Glomerular visceral epithelial cell (primary cell): ENCODE results near the gene SERTAD3.
"Not testable (repeated sequence)": the region's sequence is repeated elsewhere in the genome, so short reads cannot be mapped to it uniquely, and the experiment has no call there.

ENCODE experiments used
- DNase-seq: peaks from one replicate; pipeline ENCODE4 v3.0.0-alpha.2; 2016; ENCODE audit errors: extremely low spot score

Gene SERTAD3, protein sequence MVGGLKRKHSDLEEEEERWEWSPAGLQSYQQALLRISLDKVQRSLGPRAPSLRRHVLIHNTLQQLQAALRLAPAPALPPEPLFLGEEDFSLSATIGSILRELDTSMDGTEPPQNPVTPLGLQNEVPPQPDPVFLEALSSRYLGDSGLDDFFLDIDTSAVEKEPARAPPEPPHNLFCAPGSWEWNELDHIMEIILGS

DNA sequence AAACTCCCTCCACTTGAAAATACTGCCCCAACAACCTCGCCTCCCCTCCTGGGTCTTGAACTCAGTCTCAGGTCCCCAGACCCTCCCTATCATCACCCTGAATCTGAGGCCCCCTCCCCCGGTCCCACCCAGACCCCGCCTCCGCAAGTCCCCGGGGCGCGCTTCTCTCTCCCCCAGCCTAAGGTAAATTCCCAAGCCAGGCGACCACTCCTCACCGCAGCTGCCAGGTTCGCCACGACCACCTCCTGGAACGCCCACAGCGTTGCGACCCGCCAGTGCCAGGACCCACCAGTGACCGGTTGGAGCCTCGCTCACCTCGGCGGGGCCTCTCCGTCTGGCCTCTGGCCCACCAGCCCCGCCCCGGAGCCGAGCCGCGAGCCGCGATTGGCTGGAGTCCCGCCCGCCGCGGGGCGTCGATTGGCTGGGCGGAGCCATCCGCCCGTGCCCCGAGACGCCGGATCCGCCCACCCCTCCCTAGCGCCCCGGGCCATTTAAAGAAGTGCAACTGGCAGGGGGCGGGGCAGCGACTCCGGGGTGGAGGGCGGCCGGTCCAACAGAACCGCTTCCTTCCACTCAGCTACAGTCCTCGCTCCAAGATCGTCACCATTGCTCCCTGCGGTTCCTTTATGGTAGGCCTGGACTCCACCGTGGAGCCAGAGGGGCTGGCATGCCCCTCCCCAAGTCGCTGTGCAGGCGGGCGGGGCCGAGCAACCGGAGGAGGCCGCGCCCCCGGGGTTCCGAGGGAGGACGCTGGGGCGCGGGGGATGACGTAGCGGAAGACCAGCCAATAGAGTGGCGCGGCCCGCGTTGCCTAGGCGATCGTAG, at the start of gene SERTAD3:
Gene SERTAD3 (minus strand): TSS at position 336 of the 825 bp plus-strand sequence. CDS start 2,255 bp downstream, outside the sequence.
- DNase-seq = peak; percentile 96

DNA sequence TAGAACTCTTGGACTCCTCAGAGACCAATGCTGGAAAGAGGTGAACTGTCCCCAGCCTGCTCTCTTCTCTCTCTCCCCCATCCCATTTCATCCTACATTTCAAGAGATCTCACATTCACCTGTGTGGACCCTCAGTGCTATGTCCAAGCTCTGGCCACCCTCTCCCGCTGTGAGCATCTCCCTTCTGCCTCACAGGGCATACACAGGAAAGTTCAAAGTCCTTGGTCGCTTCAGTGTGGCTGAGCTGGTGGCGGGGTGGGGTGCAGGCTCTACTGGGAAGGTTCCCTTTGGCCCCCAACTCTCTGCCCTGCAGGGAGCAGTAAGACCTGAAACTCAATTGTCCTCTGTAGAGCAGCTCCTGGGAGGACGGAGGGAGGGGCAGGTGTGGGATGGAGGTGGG, 49.6 kb upstream of the SERTAD3 start:
- no peak for DNase-seq

DNA sequence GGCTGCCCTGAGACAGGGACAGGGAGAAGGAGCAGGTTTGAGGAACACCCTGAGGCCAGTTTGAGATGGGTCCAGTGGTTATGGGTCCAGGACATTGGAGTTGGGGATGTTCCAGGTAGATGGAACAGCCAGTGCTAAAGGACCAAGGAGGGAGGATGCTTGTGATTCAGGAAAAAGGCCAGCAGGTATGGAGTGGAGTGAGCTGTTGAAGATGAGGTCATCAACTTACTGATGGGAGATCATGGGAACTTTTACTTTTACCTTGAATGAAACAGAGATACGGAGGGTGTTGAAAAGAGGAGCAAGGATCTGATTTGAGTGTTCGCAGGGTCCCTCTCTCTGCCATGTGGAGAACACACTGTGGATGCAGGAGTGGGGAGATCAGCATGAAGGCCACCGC, 48.1 kb upstream of the SERTAD3 start:
- DNase-seq = no peak

DNA sequence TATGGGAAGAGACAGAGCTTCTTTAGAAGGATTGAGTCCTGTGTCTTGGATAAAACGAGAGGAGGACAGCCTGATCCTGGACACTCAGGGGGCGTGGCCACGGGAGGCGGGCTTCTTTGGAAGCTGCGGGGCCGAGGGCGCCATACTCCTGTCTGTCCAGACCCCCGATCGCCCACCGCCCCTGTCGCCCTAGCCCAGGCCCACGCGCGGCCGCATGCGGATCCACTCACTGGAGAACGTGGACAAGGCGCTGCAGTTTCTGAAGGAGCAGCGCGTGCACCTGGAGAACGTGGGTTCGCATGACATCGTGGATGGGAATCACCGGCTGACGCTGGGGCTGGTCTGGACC, 45.7 kb upstream of the SERTAD3 start:
- no peak for DNase-seq

DNA sequence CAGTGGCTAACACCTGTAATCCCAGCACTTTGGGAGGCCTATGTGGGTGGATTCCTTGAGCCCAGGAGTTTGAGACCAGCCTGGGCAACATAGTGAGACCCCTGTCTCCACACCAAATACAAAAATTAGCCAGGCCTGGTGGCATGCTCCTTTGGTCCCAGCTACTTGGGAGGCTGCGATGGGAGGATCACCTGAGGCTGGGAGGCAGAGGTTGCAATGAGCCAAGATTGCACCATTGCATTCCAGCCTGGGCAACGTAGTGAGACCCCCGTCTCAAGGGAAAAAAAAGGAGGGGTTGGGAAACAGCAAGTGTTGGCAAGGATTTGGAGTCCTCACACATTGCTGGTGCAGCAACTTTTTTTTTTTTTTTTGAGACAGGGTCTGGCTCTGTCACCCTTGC, 41.9 kb upstream of the SERTAD3 start:
- no peak for DNase-seq

DNA sequence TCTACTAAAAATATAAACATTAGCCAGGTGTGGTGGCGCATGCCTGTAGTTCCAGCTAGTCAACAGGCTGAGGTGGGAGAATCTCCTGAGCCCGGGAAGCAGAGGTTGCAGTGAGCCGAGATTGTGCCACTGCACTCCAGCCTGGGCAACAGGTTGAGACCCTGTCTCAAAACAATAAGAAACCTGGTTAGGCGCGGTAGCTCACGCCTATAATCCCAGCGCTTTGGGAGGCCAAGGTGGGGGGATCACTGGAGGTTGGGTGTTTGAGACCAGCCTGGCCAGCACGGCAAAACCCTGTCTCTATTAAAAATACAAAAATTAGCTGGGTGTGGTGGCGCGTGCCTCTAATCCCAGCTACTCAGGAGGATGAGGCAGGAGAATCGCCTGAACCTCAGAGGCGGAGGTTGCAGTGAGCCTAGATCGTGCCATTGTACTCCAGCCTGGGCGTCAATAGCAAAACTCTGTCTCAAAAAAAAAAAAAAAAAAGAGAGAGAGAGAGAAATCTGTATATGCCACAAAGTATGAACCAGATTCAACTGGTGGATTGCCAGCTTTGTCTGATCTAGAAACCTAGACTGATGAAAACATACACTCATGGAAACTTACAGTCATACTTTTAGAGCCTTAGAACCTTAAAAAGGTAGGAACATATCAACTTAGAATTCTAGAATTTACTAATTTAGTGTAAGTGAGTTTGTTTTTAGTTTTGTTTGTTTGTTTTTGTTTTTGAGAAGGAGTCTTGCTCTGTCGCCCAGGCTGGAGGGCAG, 31.9 kb upstream of the SERTAD3 start:
- DNase-seq = not testable (repeated sequence)

DNA sequence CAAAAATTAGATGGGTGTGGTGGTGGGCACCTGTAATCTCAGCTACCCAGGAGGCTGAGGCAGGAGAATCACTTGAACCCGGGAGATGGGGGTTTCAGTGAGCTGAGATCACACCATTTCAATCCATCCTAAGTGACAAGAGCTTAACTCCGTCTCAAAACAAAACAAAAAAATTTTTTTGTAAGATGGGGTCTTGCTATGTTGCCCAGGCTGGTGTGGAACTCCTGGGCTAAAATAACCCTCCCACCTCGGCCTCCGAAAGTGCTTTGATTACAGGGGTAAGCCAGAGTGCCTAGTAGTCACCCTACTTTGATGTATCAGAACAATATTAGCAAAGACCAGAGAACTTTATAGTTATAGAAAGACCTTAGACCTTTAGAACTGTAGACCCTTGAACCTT, 30.6 kb upstream of the SERTAD3 start:
- no peak for DNase-seq

DNA sequence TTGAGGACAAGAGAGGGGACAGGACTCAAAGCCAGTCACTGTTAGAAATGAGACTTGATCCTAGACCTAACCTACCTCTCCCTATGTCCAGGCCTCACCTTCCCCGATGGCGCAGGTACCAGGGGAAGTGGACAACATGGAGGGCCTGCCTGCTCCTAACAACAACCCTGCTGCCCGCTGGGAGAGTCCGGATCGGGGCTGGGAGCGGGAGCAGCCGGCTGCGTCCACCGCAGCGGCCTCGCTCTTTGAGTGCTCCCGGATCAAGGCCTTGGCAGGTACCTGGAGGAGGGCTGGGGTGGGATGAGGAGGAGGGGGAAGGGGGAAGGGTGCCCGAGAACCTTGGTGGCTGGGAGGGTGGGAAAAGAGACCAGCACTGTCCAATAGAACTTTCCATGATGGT, 28.4 kb upstream of the SERTAD3 start:
- no peak for DNase-seq

DNA sequence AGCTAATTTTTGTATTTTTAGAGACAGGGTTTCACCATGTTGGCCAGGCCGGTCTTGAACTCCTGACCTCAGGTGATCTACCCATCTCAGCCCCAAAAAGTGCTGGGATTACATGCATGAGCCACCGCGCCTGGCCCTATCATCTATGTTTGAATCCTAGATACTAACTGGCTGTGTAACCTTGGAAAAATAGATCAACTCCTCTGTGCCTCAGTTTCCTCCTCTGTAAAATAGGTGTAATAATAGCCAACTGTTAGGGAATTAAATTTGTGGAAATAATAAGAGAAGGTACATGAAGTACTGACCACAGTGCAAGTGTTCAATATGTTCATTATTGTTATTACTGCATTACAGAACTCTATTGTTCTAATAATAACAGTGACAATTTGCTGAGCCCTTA, 27.0 kb upstream of the SERTAD3 start:
- DNase-seq = no peak

DNA sequence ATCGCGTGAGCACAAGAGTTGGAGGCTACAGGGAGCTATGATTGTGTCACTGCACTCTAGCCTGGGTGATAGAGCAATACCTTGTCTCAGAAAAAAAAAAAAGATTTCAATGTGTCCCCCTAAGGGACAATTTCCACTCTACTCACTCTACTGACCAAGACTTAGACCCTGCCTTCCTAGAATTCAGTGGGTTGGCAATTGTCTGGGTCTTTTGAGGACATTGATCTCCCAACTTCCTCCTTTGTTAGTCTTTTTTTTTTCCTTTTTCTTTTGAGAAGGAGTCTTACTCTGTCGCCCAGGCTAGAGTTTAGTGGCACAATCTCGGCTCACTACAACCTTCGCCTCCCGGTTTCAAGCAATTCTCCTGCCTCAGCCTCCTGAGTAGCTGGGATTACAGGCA, 24.9 kb upstream of the SERTAD3 start:
- DNase-seq = no peak

DNA sequence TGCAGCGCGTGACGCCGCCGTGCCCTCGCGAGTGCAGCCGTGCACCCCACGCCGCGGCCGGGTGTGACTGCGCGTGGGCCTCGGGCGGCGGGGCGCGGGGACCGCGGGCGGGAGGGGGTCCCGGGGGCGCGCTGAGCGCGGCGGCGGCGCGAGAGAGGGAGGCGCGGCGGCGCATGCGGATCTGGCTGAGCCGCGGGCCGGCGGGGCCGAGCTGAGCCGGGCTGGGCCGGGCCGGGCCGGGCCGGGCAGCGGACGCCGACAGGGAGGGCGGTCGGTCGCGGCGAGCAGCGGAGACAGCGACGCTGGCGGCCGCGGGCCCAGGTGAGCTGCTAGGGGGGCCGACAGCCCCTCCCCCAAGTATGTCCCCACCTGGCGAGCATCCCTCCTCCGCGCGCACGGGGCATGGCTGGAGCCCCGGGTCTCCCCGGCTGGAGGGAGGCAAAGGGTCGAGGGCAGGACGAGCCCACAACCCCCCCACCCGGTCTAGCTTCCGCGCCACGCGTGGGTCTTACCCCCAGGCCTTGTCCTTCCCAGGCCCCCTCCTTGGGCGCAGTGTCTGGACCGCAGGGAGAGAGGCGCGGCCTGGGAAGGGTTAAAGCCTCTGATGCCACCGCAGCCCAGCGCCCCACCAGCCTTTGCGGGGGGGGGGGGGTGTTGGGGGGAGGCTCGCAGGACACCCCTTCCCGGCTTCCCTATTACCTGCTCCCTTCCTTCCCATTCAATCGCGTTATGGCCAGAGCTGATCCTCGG, 23.0 kb upstream of the SERTAD3 start, which contains the start of gene SPTBN4:
Gene SPTBN4 (plus strand): TSS at position 17 of the 750 bp plus-strand sequence. CDS start 5,621 bp downstream, outside the sequence.
- no peak for DNase-seq

DNA sequence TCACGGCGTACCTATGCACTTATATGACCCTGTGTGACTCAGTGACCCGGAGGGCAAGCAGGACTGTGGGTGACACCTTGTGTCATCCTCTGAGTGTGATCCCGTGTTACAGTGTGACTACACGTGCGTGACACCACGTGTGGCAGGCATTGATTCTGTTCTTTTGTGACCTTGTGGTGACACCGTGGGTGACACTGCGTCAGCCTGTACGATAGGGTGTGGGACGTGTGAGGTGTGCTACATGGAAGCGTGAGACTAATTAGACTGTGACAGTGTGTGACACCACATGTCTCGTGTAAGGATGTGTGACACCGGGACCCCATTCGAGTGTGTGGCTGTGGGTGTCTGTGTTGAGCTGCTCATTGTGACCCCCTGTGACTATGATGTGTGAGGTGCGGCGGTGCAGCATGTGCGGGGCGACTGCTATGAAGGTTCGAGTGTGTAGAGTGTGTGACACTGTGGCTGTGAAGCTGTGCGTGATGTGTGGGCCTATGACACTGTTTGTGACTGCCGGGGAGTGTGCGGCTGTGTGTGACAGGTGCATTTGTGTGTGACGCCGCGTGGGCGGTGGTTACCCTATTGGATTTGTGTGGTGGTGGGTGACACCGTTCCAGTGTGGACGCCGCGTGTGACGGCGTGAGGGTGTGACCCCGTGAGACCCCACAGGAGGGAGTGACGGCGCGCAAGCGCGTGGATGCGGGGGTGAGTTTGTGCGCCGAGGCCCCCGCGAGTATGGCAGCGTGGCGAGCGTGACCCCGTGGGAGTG, 22.3 kb upstream of the SERTAD3 start:
- DNase-seq = no peak

DNA sequence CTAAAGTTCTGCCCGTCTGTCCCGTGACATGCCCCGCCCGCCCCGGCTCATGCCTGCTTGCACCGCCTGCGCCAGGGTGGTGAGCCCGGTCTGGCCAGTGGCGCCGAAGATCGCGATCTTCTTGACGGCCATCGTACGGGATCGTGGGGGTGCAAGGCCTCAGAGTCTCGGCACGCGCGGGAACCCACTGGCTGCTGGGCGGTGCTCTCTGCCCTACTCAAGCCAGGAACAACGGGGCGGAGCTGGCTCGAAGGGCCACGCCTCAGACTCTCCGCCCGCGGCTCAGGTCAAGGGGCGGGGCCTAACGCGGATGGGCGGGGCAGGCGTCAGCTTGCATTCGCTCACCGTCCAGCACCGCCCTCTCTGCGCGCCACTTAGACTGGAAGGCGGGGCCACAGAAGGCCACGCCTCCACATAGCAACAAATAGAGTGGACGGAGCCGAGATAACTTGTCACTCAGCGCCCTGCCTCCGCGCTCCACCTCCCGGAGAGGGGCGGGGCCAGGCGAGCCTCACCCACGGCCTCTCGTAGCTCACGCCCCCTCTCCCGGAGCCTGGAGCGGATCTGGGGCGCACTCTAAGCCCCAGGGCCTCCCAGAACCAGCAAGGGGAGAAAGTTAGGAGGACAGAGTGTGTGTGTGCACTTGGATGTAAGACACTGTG, 21.6 kb upstream of the SERTAD3 start, which contains the start of gene BLVRB:
Gene BLVRB (minus strand): TSS at position 189 of the 662 bp plus-strand sequence. CDS start 57 bp downstream, at position 132.
- DNase-seq = peak; percentile 100

DNA sequence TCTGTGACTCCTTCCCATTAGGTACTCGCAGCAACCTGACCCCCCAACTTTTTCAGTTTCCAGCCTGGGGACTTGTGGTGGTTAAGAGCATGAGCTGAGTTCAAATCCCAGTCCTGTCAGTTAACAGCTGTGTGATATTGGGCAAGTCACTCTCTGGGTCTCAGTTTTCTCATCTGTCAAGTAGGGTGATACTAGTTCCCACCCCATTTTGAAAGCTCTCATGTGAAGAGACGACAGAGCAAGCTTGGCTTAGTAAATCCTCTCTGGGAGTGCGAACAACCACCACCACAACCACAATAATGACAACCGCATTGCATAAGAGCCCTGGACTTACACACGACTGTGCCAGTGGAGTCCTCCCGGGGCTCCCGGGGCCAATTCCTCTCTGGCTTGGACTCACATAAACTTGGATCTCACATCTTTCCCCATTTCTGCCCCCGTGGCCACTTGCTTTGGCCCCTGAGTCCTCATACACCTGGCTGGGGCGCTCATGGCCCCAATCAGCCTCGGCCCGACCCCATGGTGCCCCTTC, 21.0 kb upstream of the SERTAD3 start:
- DNase-seq = peak; percentile 85

DNA sequence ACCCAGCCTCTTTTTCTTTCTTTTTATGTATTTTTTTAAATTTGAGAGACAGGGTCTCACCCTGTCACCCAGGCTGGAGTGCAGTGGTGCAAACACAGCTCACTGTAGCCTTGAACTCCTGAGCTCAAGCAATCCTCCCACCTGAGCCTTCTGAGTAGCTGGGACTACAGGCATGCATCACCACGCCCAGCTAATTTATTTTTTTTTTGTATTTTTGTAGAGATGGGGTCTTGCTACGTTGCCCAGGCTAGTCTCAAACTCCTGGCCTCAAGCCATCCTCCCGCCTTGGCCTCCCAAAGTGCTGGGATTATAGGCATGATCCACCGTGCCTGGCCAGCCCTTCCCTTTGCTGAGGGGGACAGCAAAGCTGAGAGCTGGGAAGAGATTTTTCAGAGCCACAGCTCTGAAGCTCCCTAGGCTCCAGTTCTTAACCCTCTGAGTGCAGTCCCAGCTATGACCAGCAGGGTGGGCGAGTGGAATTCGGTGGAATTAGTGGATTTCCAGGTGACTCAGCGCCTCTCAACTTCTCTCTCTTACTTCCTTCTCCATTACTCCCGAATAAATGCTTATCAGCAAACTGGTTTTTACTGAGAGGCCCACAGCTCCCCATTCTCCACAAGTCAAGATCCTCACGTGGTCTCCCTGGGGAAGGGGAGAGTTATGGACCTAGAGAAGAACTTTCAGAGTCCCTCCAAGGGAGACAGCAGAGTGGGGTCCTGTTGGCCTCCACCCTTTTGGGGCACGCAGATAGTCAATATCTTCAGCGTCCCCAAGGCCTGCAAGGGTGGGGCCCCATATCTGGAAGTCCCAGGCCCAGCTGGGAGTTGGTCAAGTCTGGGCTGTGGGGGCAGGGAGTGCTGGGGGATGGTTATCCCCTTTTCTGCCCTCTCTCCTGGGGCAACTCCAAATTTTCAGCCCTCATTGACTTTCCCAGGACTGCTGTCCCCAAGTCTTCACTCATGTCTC, 20.2 kb upstream of the SERTAD3 start:
- peak; percentile 88 for DNase-seq

DNA sequence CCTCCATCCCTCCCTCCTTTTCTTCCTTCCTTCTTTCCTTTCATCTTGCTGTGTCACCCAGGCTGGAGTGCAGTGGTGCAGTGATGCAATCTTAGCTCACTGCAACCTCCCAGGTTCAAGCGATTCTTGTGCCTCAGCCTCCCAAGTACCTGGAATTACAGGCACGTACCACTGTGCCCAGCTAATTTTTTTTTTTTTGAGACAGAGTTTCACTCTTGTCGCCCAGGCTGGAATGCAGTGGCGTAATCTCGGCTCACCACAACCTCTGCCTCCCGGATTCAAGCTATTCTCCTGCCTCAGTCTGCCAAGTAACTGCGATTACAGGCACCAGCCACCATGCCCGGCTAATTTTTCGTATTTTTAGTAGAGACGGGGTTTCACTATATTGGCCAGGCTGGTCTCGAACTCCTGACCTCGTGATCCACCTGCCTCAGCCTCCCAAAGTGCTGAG, 19.5 kb upstream of the SERTAD3 start:
- DNase-seq = peak; percentile 50

DNA sequence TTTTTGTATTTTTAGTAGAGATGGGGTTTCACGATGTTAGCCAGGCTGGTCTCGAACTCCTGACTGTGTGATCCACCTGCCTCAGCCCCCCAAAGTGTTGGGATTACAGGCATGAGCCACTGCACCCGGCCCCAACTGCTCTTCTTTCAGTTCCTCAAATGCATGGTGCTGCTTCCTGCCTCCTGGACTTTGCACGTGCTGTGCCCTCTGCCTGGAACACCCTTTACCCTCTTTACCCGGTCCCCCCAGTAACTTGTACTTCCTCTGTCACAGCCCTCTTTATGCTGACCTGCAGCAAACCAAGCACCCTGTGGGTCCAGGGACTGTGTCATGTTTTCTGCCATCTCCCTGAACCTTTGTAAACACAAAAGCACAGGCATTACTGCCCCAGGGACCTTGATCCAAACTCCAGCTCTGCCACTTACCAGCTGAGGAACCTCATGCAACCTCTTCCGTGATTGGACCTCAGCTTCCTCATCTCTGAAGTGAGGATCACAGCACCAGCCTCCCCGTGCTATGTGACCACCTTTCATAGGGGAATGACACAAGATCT, 17.6 kb upstream of the SERTAD3 start:
- no peak for DNase-seq

DNA sequence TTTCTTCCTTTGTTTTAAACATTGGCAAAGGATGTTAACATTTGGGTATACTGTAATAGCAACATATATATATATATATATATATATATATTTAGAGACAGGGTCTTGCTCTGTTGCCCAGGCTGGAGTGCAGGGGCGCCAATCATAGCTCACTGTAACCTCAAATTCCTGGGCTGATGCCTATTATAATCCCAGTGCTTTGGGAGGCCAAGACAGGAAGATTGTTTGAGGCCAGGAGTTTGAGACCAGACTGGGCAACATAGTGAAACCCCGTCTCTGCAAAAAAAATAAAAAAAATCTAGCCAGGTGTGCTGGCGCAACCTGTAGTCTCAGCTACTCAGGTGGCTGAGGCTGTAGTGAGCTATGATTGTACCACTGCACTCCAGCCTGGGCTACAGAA, 16.1 kb upstream of the SERTAD3 start:
- no peak for DNase-seq

DNA sequence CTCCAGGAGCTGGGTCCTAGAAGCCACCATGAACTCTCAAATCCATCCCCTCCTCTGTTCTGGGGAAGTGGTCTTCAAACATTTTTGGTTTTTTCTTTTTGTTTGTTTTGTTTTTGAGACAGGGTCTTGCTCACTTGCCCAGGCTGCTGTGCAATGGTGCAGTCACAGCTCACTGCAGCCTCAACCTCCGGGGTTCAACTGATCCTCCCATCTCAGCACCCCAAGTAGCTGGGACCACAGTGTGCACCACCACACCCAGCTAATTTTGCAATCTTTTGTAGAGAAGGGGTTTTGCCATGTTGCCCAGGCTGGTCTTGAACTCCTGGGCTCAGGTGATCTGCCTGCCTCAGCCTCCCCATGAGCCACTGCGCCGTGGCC, 14.5 kb upstream of the SERTAD3 start:
- no peak for DNase-seq
